PC-3 (cell line): ENCODE data around the gene SUN1. TPM values are rescaled to one million over a fixed set of nuclear protein-coding genes. Genes with fewer than 3 reads are reported as not detected.

Experiments
- ATAC-seq: fragments of 200-7000 bp; cut with Tn5 transposase; 2 replicates; pipeline ENCODE4 v1.9.1; 2020; ENCODE audit warnings: mild to moderate bottlenecking, moderate library complexity
- BruUV-seq: library from RNA; stranded (reverse); fragments of 400-500 nt; replicated peaks from 2 replicates; lab custom pipeline; 2021; lab: Mats Ljungman, UMichigan
- CTCF ChIA-PET: fragments of 300-600 bp; sonication (Branson Sonifier 250); formaldehyde crosslinking; loops from one replicate; lab custom pipeline; 2022; ENCODE audit warnings: antibody characterized with exemption; lab: Charles Lee
- POLR2A ChIA-PET: fragments of 300-600 bp; sonication (Branson Sonifier 250); formaldehyde crosslinking; loops from one replicate; lab custom pipeline; 2022; ENCODE audit warnings: antibody characterized with exemption; ENCODE audit not compliant: unreplicated experiment; lab: Charles Lee
- DNase-seq: peaks from one replicate; pipeline ENCODE4 v3.0.0-alpha.2; 2015
- H2AFZ ChIP-seq: fragments of 300-600 bp; sonication (generic); 2 replicates; pipeline ENCODE4 v1.6.0; 2016; ENCODE audit warnings: antibody characterized with exemption, low read length
- H3F3A ChIP-seq: fragments of 300-600 bp; sonication (generic); one replicate; pipeline ENCODE4 v1.6.0; 2017; ENCODE audit warnings: antibody characterized with exemption, low read length, control low read depth, mild to moderate bottlenecking; ENCODE audit not compliant: unreplicated experiment
- H3K27ac ChIP-seq: fragments of 300-600 bp; sonication (generic); 2 replicates; pipeline ENCODE4 v1.5.1; 2016; ENCODE audit warnings: mild to moderate bottlenecking, low read length
- H3K27me3 ChIP-seq: fragments of 300-600 bp; sonication (generic); 2 replicates; pipeline ENCODE4 v1.6.1; 2016; ENCODE audit warnings: low read length, mixed read lengths
- H3K36me3 ChIP-seq: fragments of 300-600 bp; sonication (generic); 2 replicates; pipeline ENCODE4 v1.6.1; 2016; ENCODE audit warnings: low read depth, mixed run types, low read length, mixed read lengths
- H3K4me1 ChIP-seq: fragments of 300-600 bp; sonication (generic); 2 replicates; pipeline ENCODE4 v1.5.1; 2016; ENCODE audit warnings: low read length; ENCODE audit not compliant: insufficient read depth
- H3K4me2 ChIP-seq: fragments of 300-600 bp; sonication (generic); 2 replicates; pipeline ENCODE4 v1.6.0; 2016; ENCODE audit warnings: low read length
- H3K4me3 ChIP-seq: fragments of 300-600 bp; sonication (generic); 2 replicates; pipeline ENCODE4 v1.5.1; 2016; ENCODE audit warnings: mild to moderate bottlenecking, low read length, mixed read lengths
- H3K79me2 ChIP-seq: fragments of 300-600 bp; sonication (generic); 2 replicates; pipeline ENCODE4 v1.6.1; 2017; ENCODE audit warnings: low read length, mixed read lengths
- H3K9ac ChIP-seq: fragments of 300-600 bp; sonication (generic); 2 replicates; pipeline ENCODE4 v1.6.0; 2016; ENCODE audit warnings: mild to moderate bottlenecking, low read length
- H3K9me2 ChIP-seq: fragments of 300-600 bp; sonication (generic); replicated peaks from 2 replicates; pipeline ENCODE4 v1.6.1; 2016; ENCODE audit warnings: mixed run types, low read length, mixed read lengths
- H3K9me3 ChIP-seq: fragments of 300-600 bp; sonication (generic); 2 replicates; pipeline ENCODE4 v1.6.1; 2016; ENCODE audit warnings: low read length, mixed read lengths
- H4K20me1 ChIP-seq: fragments of 300-600 bp; sonication (generic); 2 replicates; pipeline ENCODE4 v1.6.1; 2016; ENCODE audit warnings: low read length, mixed read lengths
- EZH2 ChIP-seq: fragments of 300-600 bp; sonication (generic); IDR thresholded peaks from one replicate; pipeline ENCODE4 v1.6.1; 2017; ENCODE audit warnings: antibody characterized with exemption, mild to moderate bottlenecking, low read length; ENCODE audit not compliant: unreplicated experiment
- EZH2phosphoT487 ChIP-seq: fragments of 300-600 bp; sonication (generic); IDR thresholded peaks from 2 replicates; pipeline ENCODE4 v1.6.1; 2018; ENCODE audit warnings: mild to moderate bottlenecking, antibody characterized with exemption, low read length, borderline replicate concordance
- intact Hi-C: fragments of 100-400 bp; cut with micrococcal nuclease; formaldehyde crosslinking; loops from 2 replicates; pipeline ENCODE4 v1.9.0; 2023
- total RNA-seq: library from RNA; depleted of rRNA; stranded (reverse); fragments of >200 nt; gene quantifications from 2 replicates; pipeline ENCODE4 v1.2.3, GENCODE V29; 2014
- TF ChIP-seq, protein P1 (sequence below): fragments of 300-600 bp; sonication (generic); conservative IDR thresholded peaks from 2 replicates; pipeline ENCODE4 v1.5.1; 2017; ENCODE audit warnings: antibody characterized with exemption, low read depth, mild to moderate bottlenecking, low read length

The SUN1 gene
- total RNA-seq, 1 experiment from 2014 or later: 92.5 TPM

DNA sequence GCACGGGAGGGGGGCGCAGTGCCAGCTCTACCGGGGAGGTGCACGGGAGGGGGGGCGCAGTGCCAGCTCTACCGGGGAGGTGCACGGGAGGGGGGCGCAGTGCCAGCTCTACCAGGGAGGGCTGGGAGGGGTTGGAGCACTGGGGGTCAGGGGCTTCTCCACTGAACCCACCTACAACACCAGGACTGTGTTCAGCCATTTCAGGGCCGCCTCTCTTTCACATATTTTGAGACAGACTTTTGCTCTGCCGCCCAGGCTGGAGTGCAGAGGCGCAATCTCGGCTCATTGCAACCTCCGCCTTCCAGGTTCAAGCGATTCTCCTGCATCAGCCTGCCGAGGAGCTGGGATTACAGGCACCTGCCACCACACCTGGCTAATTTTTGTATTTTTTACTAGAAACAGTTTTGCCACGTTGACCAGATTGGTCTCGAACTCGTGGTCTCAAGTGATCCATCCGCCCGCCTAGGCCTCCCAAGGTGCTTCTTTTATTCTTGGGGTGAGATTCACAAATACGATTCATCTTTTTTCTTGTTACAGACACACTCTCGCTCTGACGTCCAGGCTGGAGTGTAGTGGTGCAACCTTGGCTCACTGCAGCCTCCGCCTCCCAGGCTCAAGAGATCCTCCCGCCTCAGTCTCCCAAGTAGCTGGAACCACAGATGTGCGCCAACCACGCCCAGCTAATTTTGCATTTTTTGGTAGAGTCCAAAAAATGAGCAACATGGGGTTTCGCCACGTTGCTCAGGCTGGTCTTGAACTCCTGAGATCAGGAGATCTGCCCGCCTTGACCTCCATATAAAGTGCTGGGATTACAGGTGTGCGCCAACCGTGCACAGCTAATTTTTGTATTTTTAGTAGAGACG lies 85.2 kb downstream of the SUN1 start:
- Histone ChIP-seq H3K4me2 (no peak overlapping the region), H3K4me1 (peaks cover 15% of the 10 kb centered on the region), H3K79me2 (no peaks in the 10 kb centered on the region), H3K36me3 (no peaks in the 10 kb centered on the region), H3K9ac (no peak overlapping the region), H3K27me3 (no peaks in the 10 kb centered on the region), H2AFZ (no peak overlapping the region), H3F3A (no peaks in the 10 kb centered on the region), H3K9me2 (no peaks in the 10 kb centered on the region), H3K9me3 (no peaks in the 10 kb centered on the region), H3K27ac (no peak overlapping the region), H3K4me3 (no peak overlapping the region), H4K20me1 (no peaks in the 10 kb centered on the region)
- TF ChIP-seq EZH2phosphoT487: no peak
- TF ChIP-seq, protein P1, sequence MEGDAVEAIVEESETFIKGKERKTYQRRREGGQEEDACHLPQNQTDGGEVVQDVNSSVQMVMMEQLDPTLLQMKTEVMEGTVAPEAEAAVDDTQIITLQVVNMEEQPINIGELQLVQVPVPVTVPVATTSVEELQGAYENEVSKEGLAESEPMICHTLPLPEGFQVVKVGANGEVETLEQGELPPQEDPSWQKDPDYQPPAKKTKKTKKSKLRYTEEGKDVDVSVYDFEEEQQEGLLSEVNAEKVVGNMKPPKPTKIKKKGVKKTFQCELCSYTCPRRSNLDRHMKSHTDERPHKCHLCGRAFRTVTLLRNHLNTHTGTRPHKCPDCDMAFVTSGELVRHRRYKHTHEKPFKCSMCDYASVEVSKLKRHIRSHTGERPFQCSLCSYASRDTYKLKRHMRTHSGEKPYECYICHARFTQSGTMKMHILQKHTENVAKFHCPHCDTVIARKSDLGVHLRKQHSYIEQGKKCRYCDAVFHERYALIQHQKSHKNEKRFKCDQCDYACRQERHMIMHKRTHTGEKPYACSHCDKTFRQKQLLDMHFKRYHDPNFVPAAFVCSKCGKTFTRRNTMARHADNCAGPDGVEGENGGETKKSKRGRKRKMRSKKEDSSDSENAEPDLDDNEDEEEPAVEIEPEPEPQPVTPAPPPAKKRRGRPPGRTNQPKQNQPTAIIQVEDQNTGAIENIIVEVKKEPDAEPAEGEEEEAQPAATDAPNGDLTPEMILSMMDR: no peak
- no peak for TF ChIP-seq EZH2
- intact Hi-C loops: no loop called here
- ChIA-PET POLR2A (no interaction called here), CTCF (no interaction called here)
- ATAC-seq: no peak
- no TSS peak for BruUV-seq
- DNase-seq: no peak

DNA sequence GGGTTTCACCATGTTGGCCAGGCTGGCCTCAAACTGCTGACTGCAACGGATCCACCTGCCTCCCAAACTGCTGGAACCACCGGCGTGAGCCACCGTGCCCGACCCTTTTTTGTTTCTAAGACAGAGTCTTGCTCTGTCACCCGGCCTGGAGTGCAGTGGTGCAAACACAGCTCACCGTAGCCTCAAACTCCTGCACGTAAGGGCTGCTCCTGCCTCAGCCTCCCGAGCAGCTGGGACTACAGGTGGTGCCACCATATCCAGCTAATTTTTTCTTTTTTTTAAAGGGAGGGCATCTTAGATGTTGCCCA lies 85.8 kb downstream of the SUN1 start:
- ChIA-PET POLR2A (no interaction called here), CTCF (no interaction called here)
- ATAC-seq (no peak), DNase-seq (no peak)
- Histone ChIP-seq H3K9me2 (no peaks in the 10 kb centered on the region), H3K4me3 (no peak overlapping the region), H3K27ac (no peak overlapping the region), H3F3A (no peaks in the 10 kb centered on the region), H3K4me2 (no peak overlapping the region), H3K36me3 (no peaks in the 10 kb centered on the region), H3K4me1 (peaks cover 19% of the 10 kb centered on the region), H3K79me2 (no peaks in the 10 kb centered on the region), H2AFZ (no peak overlapping the region), H4K20me1 (no peaks in the 10 kb centered on the region), H3K27me3 (no peaks in the 10 kb centered on the region), H3K9ac (no peak overlapping the region), H3K9me3 (no peaks in the 10 kb centered on the region)
- intact Hi-C loops: no loop called here
- TF ChIP-seq EZH2 (no peak), EZH2phosphoT487 (no peak)
- TF ChIP-seq, protein P1: no peak
- BruUV-seq: no TSS peak

DNA sequence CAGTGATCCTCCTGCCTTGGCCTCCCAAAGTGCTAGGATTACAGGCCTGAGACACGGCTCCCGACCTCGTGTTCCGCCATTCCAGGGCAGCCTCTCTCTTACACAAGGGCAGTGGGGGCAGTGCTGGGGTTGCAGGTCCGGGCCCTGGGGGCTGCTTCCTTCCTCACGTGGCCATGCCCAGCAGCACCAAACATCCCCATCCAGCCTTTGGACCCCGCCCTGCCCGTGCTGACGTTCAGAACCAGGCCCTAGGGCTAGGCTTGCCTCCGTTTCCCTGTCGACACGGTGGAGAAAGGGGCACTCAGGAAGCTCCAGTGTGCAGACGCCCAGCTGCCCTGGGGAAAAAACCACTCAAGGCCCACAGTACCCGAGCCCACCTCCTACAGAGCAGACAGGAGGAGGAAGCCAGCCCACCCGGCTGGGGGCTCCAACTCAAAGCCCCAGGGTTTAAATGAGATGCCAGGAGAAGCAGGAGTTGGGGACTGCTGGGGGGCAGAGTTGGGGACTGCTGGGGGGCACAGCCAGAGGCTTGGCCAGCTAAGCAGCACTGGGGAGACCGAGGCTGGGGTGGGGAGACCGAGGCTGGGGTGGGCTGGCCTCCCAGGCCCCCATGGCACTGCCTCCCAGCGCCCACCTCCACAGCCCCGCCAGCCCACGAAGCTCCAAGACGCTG lies 86.3 kb downstream of the SUN1 start:
- no peak overlapping the region for H3K9ac ChIP-seq
- no peak overlapping the region for H3K4me3 ChIP-seq
- no TSS peak for BruUV-seq
- no peaks in the 10 kb centered on the region for H3K36me3 ChIP-seq
- POLR2A ChIA-PET: no interaction called here
- no peak overlapping the region for H2AFZ ChIP-seq
- CTCF ChIA-PET: no interaction called here
- no peaks in the 10 kb centered on the region for H3K9me3 ChIP-seq
- H3K79me2 ChIP-seq: no peaks in the 10 kb centered on the region
- intact Hi-C loops: no loop called here
- no peak for ATAC-seq
- H3K4me2 ChIP-seq: no peak overlapping the region
- peaks cover 24% of the 10 kb centered on the region for H3K4me1 ChIP-seq
- no peaks in the 10 kb centered on the region for H3K9me2 ChIP-seq
- H4K20me1 ChIP-seq: no peaks in the 10 kb centered on the region
- TF ChIP-seq EZH2: no peak
- no peak for TF ChIP-seq EZH2phosphoT487
- TF ChIP-seq, protein P1: no peak
- H3F3A ChIP-seq: no peaks in the 10 kb centered on the region
- H3K27me3 ChIP-seq: no peaks in the 10 kb centered on the region
- H3K27ac ChIP-seq: no peak overlapping the region
- DNase-seq: no peak
